AG04450 (cell line): ENCODE measurements around the gene B3GLCT. TPM values are rescaled to one million over a fixed set of nuclear protein-coding genes. Genes with fewer than 3 reads are reported as not detected.

ENCODE experiments used
- CTCF ChIA-PET: fragments of 300-600, 350-600 bp; formaldehyde crosslinking; extraction: SDS; loops from one replicate; lab custom pipeline; 2022; ENCODE audit warnings: antibody characterized with exemption, inconsistent platforms; lab: Charles Lee
- POLR2A ChIA-PET: fragments of 350-600 bp; formaldehyde crosslinking; extraction: SDS; loops from one replicate; lab custom pipeline; 2021; ENCODE audit warnings: antibody characterized with exemption, inconsistent platforms; lab: Yijun Ruan, JAX
- DNase-seq: peaks from one replicate; pipeline ENCODE4 v3.0.0-alpha.2; 2011; ENCODE audit warnings: low read depth, low spot score
- H3K27ac ChIP-seq: one replicate; pipeline ENCODE4 v1.5.1; 2012; ENCODE audit warnings: low read depth, low read length, control low read depth
- H3K27me3 ChIP-seq: one replicate; pipeline ENCODE4 v1.6.0; 2012; ENCODE audit warnings: low read length; ENCODE audit not compliant: control insufficient read depth, insufficient read depth
- H3K4me3 ChIP-seq: 2 replicates; pipeline ENCODE4 v1.5.1; 2011; ENCODE audit warnings: mild to moderate bottlenecking, low read depth, low read length, control low read depth
- H3K9me3 ChIP-seq: 2 replicates; pipeline ENCODE4 v1.5.1; 2012; ENCODE audit warnings: low read length; ENCODE audit not compliant: control insufficient read depth, insufficient read depth
- polyA plus RNA-seq: library from polyadenylated mRNA; depleted of rRNA; stranded (reverse); fragments of >200 nt; gene quantifications from 2 replicates; pipeline ENCODE4 v1.2.3, GENCODE V29; 2011
- TF ChIP-seq, protein P1 (sequence below): IDR thresholded peaks from 2 replicates; pipeline ENCODE4 v1.5.1; 2011; ENCODE audit warnings: low read depth, low read length, control low read depth, inconsistent platforms

B3GLCT gene
- polyA plus RNA-seq, 1 experiment = 2.3 TPM

DNA sequence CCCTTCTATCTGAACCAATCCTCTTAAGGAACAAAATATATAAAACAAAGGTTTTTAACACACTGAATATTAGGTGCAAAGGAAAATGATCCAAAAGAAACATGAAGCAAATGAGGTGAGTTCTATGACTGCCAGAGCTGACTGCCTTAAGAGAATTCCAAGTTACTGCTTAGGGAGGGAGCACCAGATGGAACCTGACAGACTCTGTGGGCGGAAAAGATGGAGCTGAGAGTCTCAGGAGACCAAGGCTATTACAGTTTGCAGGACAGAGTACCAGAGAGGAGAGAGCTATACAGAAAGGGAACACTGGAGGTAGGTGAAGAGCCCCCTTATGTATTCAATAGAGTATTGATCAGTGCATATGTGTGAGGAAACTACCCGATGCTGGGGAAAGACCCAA lies 87.2 kb downstream of the B3GLCT start:
- Histone ChIP-seq H3K9me3 (no peaks in the 10 kb centered on the region), H3K27ac (no peak overlapping the region), H3K27me3 (no peaks in the 10 kb centered on the region), H3K4me3 (no peak overlapping the region)
- TF ChIP-seq, protein P1, sequence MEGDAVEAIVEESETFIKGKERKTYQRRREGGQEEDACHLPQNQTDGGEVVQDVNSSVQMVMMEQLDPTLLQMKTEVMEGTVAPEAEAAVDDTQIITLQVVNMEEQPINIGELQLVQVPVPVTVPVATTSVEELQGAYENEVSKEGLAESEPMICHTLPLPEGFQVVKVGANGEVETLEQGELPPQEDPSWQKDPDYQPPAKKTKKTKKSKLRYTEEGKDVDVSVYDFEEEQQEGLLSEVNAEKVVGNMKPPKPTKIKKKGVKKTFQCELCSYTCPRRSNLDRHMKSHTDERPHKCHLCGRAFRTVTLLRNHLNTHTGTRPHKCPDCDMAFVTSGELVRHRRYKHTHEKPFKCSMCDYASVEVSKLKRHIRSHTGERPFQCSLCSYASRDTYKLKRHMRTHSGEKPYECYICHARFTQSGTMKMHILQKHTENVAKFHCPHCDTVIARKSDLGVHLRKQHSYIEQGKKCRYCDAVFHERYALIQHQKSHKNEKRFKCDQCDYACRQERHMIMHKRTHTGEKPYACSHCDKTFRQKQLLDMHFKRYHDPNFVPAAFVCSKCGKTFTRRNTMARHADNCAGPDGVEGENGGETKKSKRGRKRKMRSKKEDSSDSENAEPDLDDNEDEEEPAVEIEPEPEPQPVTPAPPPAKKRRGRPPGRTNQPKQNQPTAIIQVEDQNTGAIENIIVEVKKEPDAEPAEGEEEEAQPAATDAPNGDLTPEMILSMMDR = no peak
- DNase-seq = no peak
- POLR2A ChIA-PET = no interaction called here
- CTCF ChIA-PET = interaction anchor here (1.3 kb wide), 1 partner anchor 50 kb away, joined by 4 read pairs; no protein-coding TSS in a partner anchor

DNA sequence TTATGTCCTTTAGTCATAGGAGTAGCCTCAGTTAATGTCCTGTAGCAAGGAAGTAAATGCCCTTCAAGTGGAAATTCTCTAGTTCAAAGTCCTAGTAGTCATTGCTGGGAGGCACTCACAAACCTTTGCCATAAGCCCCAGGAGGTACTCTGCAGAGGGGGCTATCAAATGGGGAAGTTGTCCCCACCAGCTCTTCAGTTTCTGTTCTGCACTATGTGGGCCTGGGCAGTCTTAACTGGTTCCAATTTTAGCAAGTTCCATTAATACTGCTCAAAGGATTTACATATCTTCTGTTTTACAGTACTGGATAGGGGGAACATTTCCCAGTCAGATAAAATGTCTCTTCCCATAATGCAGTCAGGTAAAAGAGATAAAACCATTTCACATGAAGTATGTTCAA lies 101.3 kb downstream of the B3GLCT start:
- DNase-seq = no peak
- Histone ChIP-seq H3K4me3 (no peak overlapping the region), H3K27ac (no peak overlapping the region), H3K9me3 (no peaks in the 10 kb centered on the region), H3K27me3 (no peaks in the 10 kb centered on the region)
- TF ChIP-seq, protein P1 = no peak
- POLR2A ChIA-PET = no interaction called here
- CTCF ChIA-PET = no interaction called here

DNA sequence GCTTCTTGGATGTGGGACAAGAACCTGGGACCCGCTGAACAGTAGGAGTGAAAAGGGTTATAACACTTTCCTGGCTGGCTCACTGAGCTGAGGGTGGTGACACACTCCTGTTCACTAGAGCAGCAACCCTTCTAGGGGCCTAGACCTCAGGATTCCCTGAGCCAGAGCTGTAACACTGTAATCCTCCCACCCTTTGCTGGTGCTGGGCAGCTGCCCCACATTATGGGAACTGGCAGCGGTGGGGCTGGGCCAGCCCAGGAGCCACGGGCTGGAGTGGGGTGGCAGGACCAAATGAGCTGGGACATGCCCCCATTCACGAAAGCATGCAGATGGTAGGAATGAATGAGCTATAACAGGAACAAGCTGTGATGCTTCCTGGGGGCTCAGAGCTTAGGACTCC lies 110.6 kb downstream of the B3GLCT start:
- POLR2A ChIA-PET = no interaction called here
- DNase-seq = no peak
- TF ChIP-seq, protein P1 = no peak
- Histone ChIP-seq H3K4me3 (no peak overlapping the region), H3K27me3 (no peaks in the 10 kb centered on the region), H3K9me3 (peaks cover 9% of the 10 kb centered on the region; the same call in 1 of the 2 replicates), H3K27ac (no peak overlapping the region)
- CTCF ChIA-PET = interaction anchor here (0.8 kb wide), 1 partner anchor 13 kb away, joined by 3 read pairs; no protein-coding TSS in a partner anchor

DNA sequence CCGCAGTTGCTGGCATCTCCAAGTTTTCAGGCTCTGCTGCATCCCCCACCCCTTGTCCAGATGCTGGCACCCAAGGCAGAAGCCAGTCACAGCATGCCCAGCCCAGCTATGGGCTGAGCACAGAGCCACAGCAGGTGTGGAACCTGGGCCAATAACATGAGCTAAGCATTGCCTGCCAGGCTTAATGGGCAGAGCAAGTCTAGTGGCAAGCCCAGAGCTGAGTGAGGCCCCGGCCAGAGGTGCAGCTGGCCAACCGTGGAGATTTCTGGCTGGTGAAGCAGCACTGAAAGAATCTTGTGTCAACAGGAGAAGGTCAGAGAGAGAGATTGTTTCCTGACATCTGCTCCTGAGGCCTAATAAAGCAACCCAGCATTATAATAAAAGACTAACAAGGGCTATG lies 111.0 kb downstream of the B3GLCT start:
- ChIA-PET CTCF (interaction anchor here (0.8 kb wide), 1 partner anchor 13 kb away, joined by 3 read pairs; no protein-coding TSS in a partner anchor), POLR2A (no interaction called here)
- Histone ChIP-seq H3K27me3 (no peaks in the 10 kb centered on the region), H3K9me3 (peaks cover 13% of the 10 kb centered on the region; the same call in 1 of the 2 replicates), H3K4me3 (no peak overlapping the region), H3K27ac (no peak overlapping the region)
- no peak for DNase-seq
- TF ChIP-seq, protein P1 = no peak

DNA sequence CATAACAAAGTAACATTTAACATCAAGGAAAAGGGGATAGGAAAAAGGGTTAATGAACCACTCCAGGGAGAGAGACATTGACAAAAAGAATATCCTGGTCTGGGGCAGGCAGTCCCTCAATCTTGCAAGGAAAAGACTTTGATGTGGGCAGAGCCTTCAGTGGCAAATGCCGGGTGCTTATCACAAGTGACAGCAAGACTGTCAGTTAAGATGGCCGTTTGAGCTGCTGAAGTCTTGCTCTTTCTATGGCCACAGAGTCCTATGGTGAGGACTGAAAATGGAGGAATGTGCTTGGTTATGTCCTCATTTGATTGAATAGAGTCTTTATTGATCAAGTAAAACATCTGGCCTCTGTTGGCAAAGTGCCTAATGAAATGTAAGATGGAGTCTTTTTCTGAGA lies 112.1 kb downstream of the B3GLCT start:
- no peak overlapping the region for H3K4me3 ChIP-seq
- H3K27ac ChIP-seq = no peak overlapping the region
- DNase-seq = no peak
- CTCF ChIA-PET = no interaction called here
- H3K9me3 ChIP-seq = peaks cover 18% of the 10 kb centered on the region; the same call in 1 of the 2 replicates
- TF ChIP-seq, protein P1 = no peak
- POLR2A ChIA-PET = no interaction called here
- H3K27me3 ChIP-seq = no peaks in the 10 kb centered on the region
